BLaER1 treated with 17β-estradiol and CSF1 and Interleukin-3, amounts not matched to agents 10 nM and 100 nM (cell line): ENCODE measurements around the gene PRKCA.

Source experiments
- H3K27ac ChIP-seq, 11 experiments: shearing (Covaris generic); formaldehyde crosslinking; 2 replicates each; pipeline ENCODE4 v1.8.1; 2022
- H3K27me3 ChIP-seq, 11 experiments: shearing (Covaris generic); formaldehyde crosslinking; 2 replicates each; pipeline ENCODE4 v1.8.1; 2022
- H3K36me3 ChIP-seq, 11 experiments: shearing (Covaris generic); formaldehyde crosslinking; 2 replicates each; pipeline ENCODE4 v1.8.1; 2022
- H3K4me1 ChIP-seq, 10 experiments: shearing (Covaris generic); formaldehyde crosslinking; 2 replicates each; pipeline ENCODE4 v1.8.1; 2022
- H3K4me2 ChIP-seq, 11 experiments: shearing (Covaris generic); formaldehyde crosslinking; 2 replicates each; pipeline ENCODE4 v1.8.1; 2022
- H3K4me3 ChIP-seq, 10 experiments: shearing (Covaris generic); formaldehyde crosslinking; 2 replicates each; pipeline ENCODE4 v1.8.1; 2022
- H3K9ac ChIP-seq, 11 experiments: shearing (Covaris generic); formaldehyde crosslinking; 2 replicates each; pipeline ENCODE4 v1.8.1; 2022
- H3K9me3 ChIP-seq, 11 experiments: shearing (Covaris generic); formaldehyde crosslinking; replicated peaks in 1 of 11; 2 replicates each; pipeline ENCODE4 v1.8.1; 2022
- H4K20me1 ChIP-seq, 11 experiments: shearing (Covaris generic); formaldehyde crosslinking; 2 replicates each; pipeline ENCODE4 v1.8.1; 2022
- Cebpa-rat ChIP-seq, 11 experiments: shearing (Covaris generic); IDR thresholded peaks; 2 replicates each; pipeline ENCODE4 v1.8.1; 2022

PRKCA gene

GRCh38 chr17:66678827-66679226, 376.4 kb downstream of the PRKCA start:
- TF ChIP-seq Cebpa-rat (IDR thresholded peaks at IDR 0.05), result no peak
- no peak overlapping the region for H3K27ac ChIP-seq

GRCh38 chr17:66679631-66680517, 377.5 kb downstream of the PRKCA start:
- no peak overlapping the region for H3K9ac ChIP-seq
- no peak overlapping the region for H3K4me2 ChIP-seq
- peaks cover 0 to 4% (median 0%) of the 10 kb centered on the region in 11 experiments; a peak in 3 of 22 replicates for H3K9me3 ChIP-seq
- H4K20me1 ChIP-seq, result peaks cover 0 to 97% (median 0%) of the 10 kb centered on the region in 11 experiments; a peak in 5 of 22 replicates
- no peaks in the 10 kb centered on the region for H3K27me3 ChIP-seq
- H3K36me3 ChIP-seq, result peaks cover 0 to 91% (median 0%) of the 10 kb centered on the region in 11 experiments; a peak in 5 of 22 replicates
- peaks cover 0 to 10% (median 0%) of the 10 kb centered on the region in 10 experiments; a peak in 4 of 20 replicates for H3K4me1 ChIP-seq
- H3K27ac ChIP-seq, result no peak overlapping the region
- TF ChIP-seq Cebpa-rat (IDR thresholded peaks at IDR 0.05), result no peak
- no peak overlapping the region for H3K4me3 ChIP-seq

More at GRCh38 chr17:66678827-66679226, 376.4 kb downstream of the PRKCA start:
- peaks cover 0 to 10% (median 0%) of the 10 kb centered on the region in 10 experiments; a peak in 5 of 20 replicates for H3K4me1 ChIP-seq
- peaks cover 0 to 91% (median 0%) of the 10 kb centered on the region in 11 experiments; a peak in 5 of 22 replicates for H3K36me3 ChIP-seq
- peaks cover 0 to 4% (median 0%) of the 10 kb centered on the region in 11 experiments; a peak in 3 of 22 replicates for H3K9me3 ChIP-seq
- H3K4me3 ChIP-seq, result no peak overlapping the region
- H3K4me2 ChIP-seq, result peak overlapping the region in 1 of 11 experiments; percentile 54; a peak in 1 of 22 replicates
- no peaks in the 10 kb centered on the region for H3K27me3 ChIP-seq
- no peak overlapping the region for H3K9ac ChIP-seq
- peaks cover 0 to 99% (median 0%) of the 10 kb centered on the region in 11 experiments; a peak in 6 of 22 replicates for H4K20me1 ChIP-seq

GRCh38 chr17:66682283-66682682, 379.9 kb downstream of the PRKCA start:
- no peak overlapping the region for H3K4me3 ChIP-seq
- TF ChIP-seq Cebpa-rat (IDR thresholded peaks at IDR 0.05), result no peak

GRCh38 chr17:66684261-66684660, 381.8 kb downstream of the PRKCA start:
- Histone ChIP-seq H3K27ac (no peak overlapping the region), H3K4me2 (no peak overlapping the region), H3K27me3 (no peaks in the 10 kb centered on the region), H3K4me3 (no peak overlapping the region), H3K9ac (no peak overlapping the region), H3K9me3 (no peaks in the 10 kb centered on the region), H4K20me1 (peaks cover 0 to 74% (median 0%) of the 10 kb centered on the region in 11 experiments; a peak in 4 of 22 replicates), H3K36me3 (peaks cover 0 to 96% (median 13%) of the 10 kb centered on the region in 11 experiments; a peak in 18 of 22 replicates), H3K4me1 (peaks cover 0 to 16% (median 0%) of the 10 kb centered on the region in 10 experiments; a peak in 5 of 20 replicates)
- TF ChIP-seq Cebpa-rat (IDR thresholded peaks at IDR 0.05), result no peak

More at GRCh38 chr17:66682283-66682682, 379.9 kb downstream of the PRKCA start:
- H3K9ac ChIP-seq, result no peak overlapping the region
- peaks cover 0 to 91% (median 0%) of the 10 kb centered on the region in 11 experiments; a peak in 4 of 22 replicates for H4K20me1 ChIP-seq
- H3K36me3 ChIP-seq, result peaks cover 0 to 91% (median 0%) of the 10 kb centered on the region in 11 experiments; a peak in 6 of 22 replicates
- no peak overlapping the region for H3K27ac ChIP-seq
- peaks cover 0 to 4% (median 0%) of the 10 kb centered on the region in 11 experiments; a peak in 3 of 22 replicates for H3K9me3 ChIP-seq
- H3K4me1 ChIP-seq, result peaks cover 0 to 10% (median 0%) of the 10 kb centered on the region in 10 experiments; a peak in 4 of 20 replicates
- H3K27me3 ChIP-seq, result no peaks in the 10 kb centered on the region
- H3K4me2 ChIP-seq, result no peak overlapping the region

GRCh38 chr17:66684731-66685130, 382.3 kb downstream of the PRKCA start:
- H3K9me3 ChIP-seq, result no peaks in the 10 kb centered on the region
- TF ChIP-seq Cebpa-rat (IDR thresholded peaks at IDR 0.05), result no peak

GRCh38 chr17:66686601-66687000, 384.2 kb downstream of the PRKCA start:
- H3K27ac ChIP-seq, result no peak overlapping the region
- H3K4me3 ChIP-seq, result no peak overlapping the region
- H3K9me3 ChIP-seq, result no peaks in the 10 kb centered on the region
- no peak for TF ChIP-seq Cebpa-rat (IDR thresholded peaks at IDR 0.05)
- peaks cover 0 to 53% (median 0%) of the 10 kb centered on the region in 11 experiments; a peak in 4 of 22 replicates for H4K20me1 ChIP-seq
- H3K9ac ChIP-seq, result no peak overlapping the region
- H3K36me3 ChIP-seq, result peaks cover 0 to 98% (median 13%) of the 10 kb centered on the region in 11 experiments; a peak in 18 of 22 replicates
- H3K27me3 ChIP-seq, result no peaks in the 10 kb centered on the region
- peaks cover 3 to 38% (median 4%) of the 10 kb centered on the region in 10 experiments for H3K4me1 ChIP-seq
- no peak overlapping the region for H3K4me2 ChIP-seq

More at GRCh38 chr17:66684731-66685130, 382.3 kb downstream of the PRKCA start:
- no peak overlapping the region for H3K4me2 ChIP-seq
- H3K36me3 ChIP-seq, result peaks cover 0 to 96% (median 13%) of the 10 kb centered on the region in 11 experiments; a peak in 18 of 22 replicates
- H3K27me3 ChIP-seq, result no peaks in the 10 kb centered on the region
- H4K20me1 ChIP-seq, result peaks cover 0 to 71% (median 0%) of the 10 kb centered on the region in 11 experiments; a peak in 4 of 22 replicates
- no peak overlapping the region for H3K9ac ChIP-seq
- peaks cover 0 to 21% (median 0%) of the 10 kb centered on the region in 10 experiments; a peak in 5 of 20 replicates for H3K4me1 ChIP-seq
- H3K4me3 ChIP-seq, result no peak overlapping the region
- H3K27ac ChIP-seq, result no peak overlapping the region

- H3K9me3 ChIP-seq, result no peaks in the 10 kb centered on the region
- no peak overlapping the region for H3K4me2 ChIP-seq
- H3K4me3 ChIP-seq, result no peak overlapping the region
- H3K27ac ChIP-seq, result no peak overlapping the region
- H4K20me1 ChIP-seq, result peaks cover 0 to 41% (median 0%) of the 10 kb centered on the region in 11 experiments; a peak in 4 of 22 replicates
- no peak overlapping the region for H3K9ac ChIP-seq
- peaks cover 12 to 46% (median 14%) of the 10 kb centered on the region in 10 experiments for H3K4me1 ChIP-seq
- no peak for TF ChIP-seq Cebpa-rat (IDR thresholded peaks at IDR 0.05)
- H3K36me3 ChIP-seq, result peaks cover 0 to 98% (median 13%) of the 10 kb centered on the region in 11 experiments; a peak in 18 of 22 replicates
- H3K27me3 ChIP-seq, result no peaks in the 10 kb centered on the region
Observed at GRCh38 chr17:66687570-66688284, 385.3 kb downstream of the PRKCA start.

GRCh38 chr17:66689221-66689620, 386.8 kb downstream of the PRKCA start:
- H3K4me3 ChIP-seq, result no peak overlapping the region
- TF ChIP-seq Cebpa-rat (IDR thresholded peaks at IDR 0.05), result no peak
- H3K4me2 ChIP-seq, result 0 out of 22 replicates have a peak overlapping the region, but pooled peaks of 1 of the 11 experiments have one; percentile 20
- H3K27ac ChIP-seq, result no peak overlapping the region
- H3K4me1 ChIP-seq, result peaks cover 12 to 46% (median 14%) of the 10 kb centered on the region in 10 experiments
- H3K9ac ChIP-seq, result no peak overlapping the region
- no peaks in the 10 kb centered on the region for H3K27me3 ChIP-seq
- peaks cover 5 to 100% (median 13%) of the 10 kb centered on the region in 11 experiments; a peak in 18 of 22 replicates for H3K36me3 ChIP-seq
- H4K20me1 ChIP-seq, result peaks cover 0 to 31% (median 0%) of the 10 kb centered on the region in 11 experiments; a peak in 3 of 22 replicates
- H3K9me3 ChIP-seq, result no peaks in the 10 kb centered on the region
